Keratinocyte (primary cell): ENCODE results near the gene TRIM13. TPM values are rescaled to one million over a fixed set of nuclear protein-coding genes. Genes with fewer than 3 reads are reported as not detected.

ENCODE experiments used
- DNase-seq: peaks from one replicate; pipeline ENCODE4 v3.0.0-alpha.2; 2011; ENCODE audit warnings: low read depth, missing footprints, low spot score
- FAIRE-seq: peaks from 2 replicates; lab custom pipeline; 2011; peaks lifted over from hg19 to GRCh38; lab: Jason Lieb, UNC
- H2AFZ ChIP-seq: 2 replicates; pipeline ENCODE4 v1.6.0; 2012; ENCODE audit warnings: low read length, control low read depth, inconsistent platforms; ENCODE audit not compliant: control insufficient read depth
- H3K27ac ChIP-seq: 2 replicates; pipeline ENCODE4 v1.5.1; 2011; ENCODE audit warnings: low read length; ENCODE audit not compliant: control insufficient read depth, insufficient read depth
- H3K27me3 ChIP-seq: 3 replicates; pipeline ENCODE4 v1.6.0; 2011; ENCODE audit warnings: low read length; ENCODE audit not compliant: control insufficient read depth, insufficient read depth; ENCODE audit errors: extremely low read depth
- H3K36me3 ChIP-seq, 2 experiments: 2 replicates in 1 of 2; 3 replicates in 1 of 2; pipeline ENCODE4 v1.5.1; 2011; ENCODE audit warnings: low read length in 2 of 2, mild to moderate bottlenecking in 1 of 2; ENCODE audit not compliant: control insufficient read depth in 2 of 2, insufficient read depth in 2 of 2; ENCODE audit errors: extremely low read depth in 1 of 2
- H3K4me1 ChIP-seq: 3 replicates; pipeline ENCODE4 v1.5.1; 2011; ENCODE audit warnings: low read length; ENCODE audit not compliant: control insufficient read depth, insufficient read depth; ENCODE audit errors: extremely low read depth
- H3K4me2 ChIP-seq: 3 replicates; pipeline ENCODE4 v1.6.0; 2011; ENCODE audit warnings: low read depth, low read length; ENCODE audit not compliant: control insufficient read depth, insufficient read depth; ENCODE audit errors: extremely low read depth
- H3K4me3 ChIP-seq, 3 experiments: fragments of 200-600 bp in 1 of 3; sonication (generic) in 1 of 3; 2 replicates in 2 of 3; 3 replicates in 1 of 3; pipeline ENCODE4 v1.5.1; 2011 to 2016; ENCODE audit warnings: low read length in 3 of 3, mild to moderate bottlenecking in 3 of 3, control low read depth in 2 of 3, inconsistent platforms in 1 of 3, low read depth in 1 of 3, mixed read lengths in 1 of 3, mixed run types in 1 of 3, moderate library complexity in 1 of 3; ENCODE audit not compliant: control insufficient read depth in 2 of 3, insufficient read depth in 2 of 3; ENCODE audit errors: extremely low read depth in 1 of 3
- H3K79me2 ChIP-seq: 2 replicates; pipeline ENCODE4 v1.6.0; 2012; ENCODE audit warnings: low read length; ENCODE audit not compliant: control insufficient read depth, insufficient read depth
- H3K9ac ChIP-seq: 3 replicates; pipeline ENCODE4 v1.6.0; 2011; ENCODE audit warnings: low read length; ENCODE audit not compliant: control insufficient read depth, insufficient read depth; ENCODE audit errors: extremely low read depth
- H3K9me1 ChIP-seq: 3 replicates; pipeline ENCODE4 v1.6.0; 2011; ENCODE audit warnings: low read length; ENCODE audit not compliant: control insufficient read depth, insufficient read depth; ENCODE audit errors: extremely low read depth
- H3K9me3 ChIP-seq: 2 replicates; pipeline ENCODE4 v1.5.1; 2012; ENCODE audit warnings: low read depth, low read length; ENCODE audit not compliant: control insufficient read depth
- H4K20me1 ChIP-seq: 3 replicates; pipeline ENCODE4 v1.6.0; 2011; ENCODE audit warnings: low read length; ENCODE audit not compliant: control insufficient read depth, insufficient read depth; ENCODE audit errors: extremely low read depth
- EZH2 ChIP-seq: IDR thresholded peaks from one replicate; pipeline ENCODE4 v1.6.1; 2012; ENCODE audit warnings: inconsistent platforms, mild to moderate bottlenecking, low read length, moderate library complexity
- dilution Hi-C: fragments of 300-500 bp; cut with MboI; formaldehyde crosslinking; loops from one replicate; pipeline ENCODE4 v1.7.0; 2020; ENCODE audit warnings: low sequenced_read_pairs; ENCODE audit not compliant: extremely low pct_ligation_motif_present
- polyA plus RNA-seq, 5 experiments: library from polyadenylated mRNA; depleted of rRNA in 3 of 5; stranded (reverse) in 3 of 5; stranded (forward) in 1 of 5; unstranded in 1 of 5; fragments of >200 nt; gene quantifications; 1 replicate in 1 of 5; 2 replicates in 3 of 5; 3 replicates in 1 of 5; pipeline versions ENCODE4 v1.2.1 to v1.2.3, GENCODE V29; 2011 to 2012; ENCODE audit warnings: missing spikeins in 2 of 5, low read depth in 1 of 5, low replicate concordance in 1 of 5
- TF ChIP-seq, protein P1 (sequence below), 3 experiments: IDR thresholded peaks in 1 of 3; conservative IDR thresholded peaks in 1 of 3; optimal IDR thresholded peaks in 1 of 3; 2 replicates in 2 of 3; 3 replicates in 1 of 3; pipeline versions ENCODE3 to v1.5.1; 2011; ENCODE audit warnings: low read length in 3 of 3, mild to moderate bottlenecking in 3 of 3, moderate library complexity in 2 of 3, control low read depth in 1 of 3, inconsistent platforms in 1 of 3; ENCODE audit not compliant: insufficient read depth in 2 of 3; ENCODE audit errors: extremely low read depth in 1 of 3

TRIM13 gene
- polyA plus RNA-seq, 1 donor (not counting 4 experiments of a cell fraction or from before 2014, with no cell fraction given): 26.5 TPM

DNA sequence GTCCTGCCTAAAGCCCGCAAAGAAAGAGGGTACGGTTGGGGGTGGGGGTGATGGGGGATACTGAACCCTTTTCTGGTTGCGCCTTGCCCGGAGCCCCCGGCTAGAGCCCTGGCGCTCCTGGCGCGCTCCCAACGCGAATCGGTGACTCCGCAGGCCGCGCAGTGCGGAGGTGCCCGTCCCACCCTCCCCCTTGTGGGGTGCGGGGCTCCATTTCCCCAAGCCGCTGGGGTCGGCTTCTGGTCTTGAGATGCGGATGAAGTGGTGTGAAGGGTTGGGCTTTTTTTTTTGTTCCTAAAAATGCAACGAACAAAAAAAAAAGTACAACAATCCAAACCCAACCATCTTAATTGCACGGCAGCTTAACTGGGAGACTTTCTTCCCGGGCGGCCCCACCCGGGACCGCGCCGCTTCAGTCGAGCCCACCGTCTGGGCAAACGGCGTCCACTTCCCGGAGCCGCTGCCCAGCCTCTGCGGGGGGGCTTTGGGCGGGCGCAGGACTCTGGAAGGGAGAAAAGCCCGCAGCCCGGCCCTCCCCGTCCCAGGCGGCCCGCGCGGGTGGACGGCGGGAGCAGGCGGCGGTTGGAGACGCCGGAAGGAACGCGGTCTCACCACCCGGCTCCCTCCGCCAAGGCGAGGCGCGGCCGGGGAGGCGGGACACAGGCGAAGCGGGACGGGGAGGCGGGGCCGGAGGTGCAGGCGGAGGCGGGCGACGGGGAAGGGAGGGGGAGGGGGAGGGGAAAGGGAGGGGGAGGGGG lies 504 bp upstream of the TRIM13 start:
- no peaks in the 10 kb centered on the region for H3K9me3 ChIP-seq
- peak overlapping the region; percentile 83 for H3K9ac ChIP-seq
- H2AFZ ChIP-seq: peak overlapping the region; percentile 58
- H3K36me3 ChIP-seq: peaks cover 4 to 10% of the 10 kb centered on the region in 2 experiments
- peak overlapping the region; percentile 74 to 83 (median 76) for H3K4me3 ChIP-seq
- DNase-seq (no peak), FAIRE-seq (no peak)
- H3K4me1 ChIP-seq: peaks cover 20% of the 10 kb centered on the region
- peak overlapping the region; percentile 75 for H3K27ac ChIP-seq
- TF ChIP-seq, protein P1, sequence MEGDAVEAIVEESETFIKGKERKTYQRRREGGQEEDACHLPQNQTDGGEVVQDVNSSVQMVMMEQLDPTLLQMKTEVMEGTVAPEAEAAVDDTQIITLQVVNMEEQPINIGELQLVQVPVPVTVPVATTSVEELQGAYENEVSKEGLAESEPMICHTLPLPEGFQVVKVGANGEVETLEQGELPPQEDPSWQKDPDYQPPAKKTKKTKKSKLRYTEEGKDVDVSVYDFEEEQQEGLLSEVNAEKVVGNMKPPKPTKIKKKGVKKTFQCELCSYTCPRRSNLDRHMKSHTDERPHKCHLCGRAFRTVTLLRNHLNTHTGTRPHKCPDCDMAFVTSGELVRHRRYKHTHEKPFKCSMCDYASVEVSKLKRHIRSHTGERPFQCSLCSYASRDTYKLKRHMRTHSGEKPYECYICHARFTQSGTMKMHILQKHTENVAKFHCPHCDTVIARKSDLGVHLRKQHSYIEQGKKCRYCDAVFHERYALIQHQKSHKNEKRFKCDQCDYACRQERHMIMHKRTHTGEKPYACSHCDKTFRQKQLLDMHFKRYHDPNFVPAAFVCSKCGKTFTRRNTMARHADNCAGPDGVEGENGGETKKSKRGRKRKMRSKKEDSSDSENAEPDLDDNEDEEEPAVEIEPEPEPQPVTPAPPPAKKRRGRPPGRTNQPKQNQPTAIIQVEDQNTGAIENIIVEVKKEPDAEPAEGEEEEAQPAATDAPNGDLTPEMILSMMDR (optimal IDR thresholded peaks at IDR 0.05 in 1 of 3, IDR thresholded peaks at IDR 0.05 in 1 of 3, conservative IDR thresholded peaks at IDR 0.05 in 1 of 3; ENCODE audit: extremely low read depth in 1 of 3, insufficient read depth in 2 of 3, low read length in 3 of 3): no peak
- TF ChIP-seq EZH2: no peak
- no peaks in the 10 kb centered on the region for H4K20me1 ChIP-seq
- H3K79me2 ChIP-seq: peaks cover 34% of the 10 kb centered on the region
- dilution Hi-C loops: no loop called here
- H3K27me3 ChIP-seq: no peaks in the 10 kb centered on the region
- H3K9me1 ChIP-seq: no peaks in the 10 kb centered on the region
- peak overlapping the region; percentile 80 for H3K4me2 ChIP-seq

DNA sequence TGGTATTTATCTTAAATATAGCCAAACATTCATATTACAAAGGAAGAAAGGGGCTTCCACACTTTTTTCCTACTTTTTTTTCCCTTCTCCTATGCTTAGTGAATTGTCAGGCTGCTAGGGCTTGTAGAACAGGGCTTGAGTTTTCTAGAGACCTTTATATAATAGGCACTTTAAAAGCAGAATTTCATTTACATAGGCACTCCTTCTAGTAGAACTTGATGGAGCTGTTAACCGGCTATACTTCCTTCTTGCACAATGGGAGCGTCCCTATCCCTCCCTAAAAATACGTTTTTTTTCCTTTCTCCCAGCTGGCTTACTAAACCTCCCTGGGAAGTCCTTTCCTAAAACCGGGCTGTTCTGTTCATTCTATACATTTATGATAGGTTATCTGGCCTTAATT lies 1.1 kb downstream of the TRIM13 start:
- FAIRE-seq: no peak
- Histone ChIP-seq H3K27me3 (no peaks in the 10 kb centered on the region), H3K9me3 (no peaks in the 10 kb centered on the region), H3K9ac (peak overlapping the region; percentile 97), H2AFZ (no peak overlapping the region), H3K4me2 (peak overlapping the region; percentile 83), H3K4me1 (peaks cover 20% of the 10 kb centered on the region), H3K79me2 (peaks cover 40% of the 10 kb centered on the region), H3K4me3 (peak overlapping the region; percentile 80 to 95 (median 81)), H3K36me3 (peaks cover 4 to 10% of the 10 kb centered on the region in 2 experiments), H3K27ac (peak overlapping the region; percentile 87), H3K9me1 (no peaks in the 10 kb centered on the region), H4K20me1 (no peaks in the 10 kb centered on the region)
- DNase-seq: no peak
- dilution Hi-C loops: no loop called here
- TF ChIP-seq, protein P1 (optimal IDR thresholded peaks at IDR 0.05 in 1 of 3, IDR thresholded peaks at IDR 0.05 in 1 of 3, conservative IDR thresholded peaks at IDR 0.05 in 1 of 3; ENCODE audit: extremely low read depth in 1 of 3, insufficient read depth in 2 of 3, low read length in 3 of 3): no peak
- TF ChIP-seq EZH2: no peak
